K562 (cell line): ENCODE data around the gene TMEM181. TPM values are rescaled to one million over a fixed set of nuclear protein-coding genes. Genes with fewer than 3 reads are reported as not detected.
A peak's percentile ranks its signal among the peaks of the same experiment; 100 is the strongest.

Experiments used
- ADNP ChIP-seq: fragments of 200-800 bp; sonication (Bioruptor generic); IDR thresholded peaks from 2 replicates; pipeline ENCODE4 v1.6.1; 2016; ENCODE audit warnings: missing genetic modification characterization, missing compliant biosample characterization
- CBX3 ChIP-seq, 2 experiments: IDR thresholded peaks; 1 replicate in 1 of 2; 2 replicates in 1 of 2; pipeline ENCODE4 v1.6.1; 2012; ENCODE audit warnings: inconsistent platforms in 2 of 2, low read length in 2 of 2, borderline replicate concordance in 1 of 2, control low read depth in 1 of 2
- ETV1 ChIP-seq: fragments of 450-650 bp; conservative IDR thresholded peaks from 2 replicates; pipeline ENCODE4 v1.6.1; 2016; ENCODE audit warnings: missing genetic modification characterization, control low read depth, low read depth, missing compliant biosample characterization
- NFIC ChIP-seq: fragments of 450-650 bp; IDR thresholded peaks from 2 replicates; pipeline ENCODE4 v1.6.1; 2017; ENCODE audit warnings: mild to moderate bottlenecking, inconsistent platforms
- PHF21A ChIP-seq: fragments of 450-650 bp; IDR thresholded peaks from 2 replicates; pipeline ENCODE4 v1.6.1; 2017; ENCODE audit warnings: low read depth, borderline replicate concordance
- POLR2B ChIP-seq: fragments of 450-650 bp; IDR thresholded peaks from 2 replicates; pipeline ENCODE4 v1.6.1; 2018; ENCODE audit warnings: low read depth; ENCODE audit not compliant: partially characterized antibody
- PTRF ChIP-seq: fragments of 450-650 bp; IDR thresholded peaks from 2 replicates; pipeline ENCODE4 v1.6.1; 2016; ENCODE audit warnings: mild to moderate bottlenecking, missing genetic modification characterization, missing compliant biosample characterization
- SMAD1 ChIP-seq: fragments of 150-350 bp; IDR thresholded peaks from 2 replicates; pipeline ENCODE4 v1.6.1; 2014; ENCODE audit warnings: low read length, low read depth; ENCODE audit not compliant: partially characterized antibody
- TRIM24 ChIP-seq, 2 experiments: fragments of 450-650 bp; IDR thresholded peaks; 2 replicates each; pipeline ENCODE4 v1.6.1; 2016
- ZEB2 ChIP-seq: fragments of 450-650 bp; IDR thresholded peaks from 2 replicates; pipeline ENCODE4 v1.6.1; 2016
- ZNF143 ChIP-seq: sonication (generic); formaldehyde crosslinking; IDR thresholded peaks from 2 replicates; pipeline ENCODE4 v1.9.0; 2022; ENCODE audit warnings: mild to moderate bottlenecking, missing genetic modification reagents
- polyA plus RNA-seq, 8 experiments: library from polyadenylated mRNA; depleted of rRNA in 4 of 8; stranded (reverse) in 5 of 8; unstranded in 3 of 8; fragments of >200 nt; fragmentation: Nextera tagmentation in 2 of 8; fragmentation: Illumina TruSeq in 1 of 8; extraction: Ambion mirVana in 2 of 8; extraction: Trizol in 1 of 8; gene quantifications; 2 replicates each; pipeline versions ENCODE4 v1.2.1 to v1.2.3, GENCODE V29; 2011 to 2014; ENCODE audit warnings: inconsistent platforms in 1 of 8, missing spikeins in 1 of 8
- total RNA-seq, 7 experiments: library from RNA; depleted of rRNA in 6 of 7; stranded (reverse); fragments of >200 nt in 6 of 7; fragmentation: Illumina TruSeq in 2 of 7; extraction: Trizol in 2 of 7; gene quantifications; 2 replicates each; pipeline versions ENCODE4 v1.2.1 to v1.2.3, GENCODE V29; 2011 to 2021; ENCODE audit warnings: low replicate concordance in 1 of 7
- TF ChIP-seq, protein P1 (sequence below), 2 experiments: fragments of 450-650 bp; conservative IDR thresholded peaks; 2 replicates each; pipeline ENCODE4 v1.6.1; 2017; ENCODE audit warnings: mild to moderate bottlenecking in 2 of 2, moderate library complexity in 2 of 2
- TF ChIP-seq, protein P2 (sequence below), 2 experiments: fragments of 200-800 bp in 1 of 2; sonication (Bioruptor generic) in 1 of 2; sonication (generic) in 1 of 2; formaldehyde crosslinking in 1 of 2; IDR thresholded peaks in 1 of 2; conservative IDR thresholded peaks in 1 of 2; 2 replicates each; pipeline versions ENCODE4 v1.5.0 to v1.6.1; 2016 to 2020; ENCODE audit warnings: missing compliant biosample characterization in 1 of 2, missing genetic modification characterization in 1 of 2, missing genetic modification reagents in 1 of 2
- TF ChIP-seq, protein P3 (sequence below): sonication (generic); formaldehyde crosslinking; IDR thresholded peaks from 2 replicates; pipeline ENCODE4 v1.8.1; 2023; ENCODE audit warnings: mild to moderate bottlenecking, missing genetic modification reagents, moderate library complexity
- TF ChIP-seq, protein P4 (sequence below): fragments of 250-450 bp; sonication (Bioruptor Pico); IDR thresholded peaks from 2 replicates; pipeline ENCODE4 v1.4.0; 2020; ENCODE audit warnings: mild to moderate bottlenecking
- TF ChIP-seq, protein P5 (sequence below): IDR thresholded peaks from 2 replicates; pipeline ENCODE4 v1.6.1; 2011; ENCODE audit warnings: borderline replicate concordance, low read depth, mild to moderate bottlenecking, moderate library complexity, low read length; ENCODE audit not compliant: insufficient read depth, poor library complexity, severe bottlenecking

TMEM181 gene
- total and polyA plus RNA-seq, 9 of the 15 experiments (the other 6 are each of a cell fraction or from before 2014, with no cell fraction given): 5.6 to 27.2 (median 19.9) TPM

DNA sequence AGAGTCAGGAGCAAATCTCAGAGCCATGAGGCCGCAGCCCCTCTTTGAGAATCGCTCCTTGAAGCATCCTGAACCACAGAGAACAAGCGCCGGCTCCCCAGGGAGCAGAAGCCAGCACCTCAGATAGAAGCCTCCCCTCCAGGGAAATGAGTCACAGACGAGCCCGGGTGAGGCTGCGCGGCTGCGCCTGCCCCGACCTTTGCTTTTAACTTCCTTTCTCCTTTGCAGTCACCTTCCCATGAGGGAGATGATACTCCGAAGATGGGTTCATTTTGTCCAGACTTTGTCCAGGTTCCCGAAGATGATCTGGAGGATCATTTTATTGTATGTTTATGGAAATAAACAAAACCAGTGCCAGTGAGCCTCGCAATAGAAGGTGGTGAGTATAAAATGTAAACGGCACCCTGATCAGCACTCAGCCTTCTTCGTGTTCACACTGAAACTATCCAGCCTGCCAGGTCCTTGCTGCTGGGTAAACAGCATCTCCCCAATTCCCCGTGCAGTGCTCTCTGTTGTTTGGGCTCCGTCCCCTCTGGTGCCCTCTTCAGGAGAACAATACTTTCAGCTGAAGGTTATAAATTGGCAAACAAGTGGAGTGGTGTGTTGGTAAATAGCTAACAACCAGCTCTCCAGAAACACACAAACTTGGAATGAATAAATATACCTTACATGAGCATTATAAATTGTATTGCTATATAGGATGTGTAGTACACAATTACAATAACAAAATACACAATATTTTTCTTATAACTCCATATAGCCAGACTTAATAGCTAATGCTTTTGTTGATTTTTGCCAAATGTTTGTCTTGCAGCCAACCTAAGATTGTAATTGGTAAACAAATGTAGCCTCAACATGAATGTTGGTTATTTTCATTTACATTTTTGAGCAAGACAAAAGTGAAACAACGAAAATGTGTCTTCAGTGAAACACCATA is 41.4 kb upstream of the TMEM181 start (continued):
- TF ChIP-seq, protein P1, sequence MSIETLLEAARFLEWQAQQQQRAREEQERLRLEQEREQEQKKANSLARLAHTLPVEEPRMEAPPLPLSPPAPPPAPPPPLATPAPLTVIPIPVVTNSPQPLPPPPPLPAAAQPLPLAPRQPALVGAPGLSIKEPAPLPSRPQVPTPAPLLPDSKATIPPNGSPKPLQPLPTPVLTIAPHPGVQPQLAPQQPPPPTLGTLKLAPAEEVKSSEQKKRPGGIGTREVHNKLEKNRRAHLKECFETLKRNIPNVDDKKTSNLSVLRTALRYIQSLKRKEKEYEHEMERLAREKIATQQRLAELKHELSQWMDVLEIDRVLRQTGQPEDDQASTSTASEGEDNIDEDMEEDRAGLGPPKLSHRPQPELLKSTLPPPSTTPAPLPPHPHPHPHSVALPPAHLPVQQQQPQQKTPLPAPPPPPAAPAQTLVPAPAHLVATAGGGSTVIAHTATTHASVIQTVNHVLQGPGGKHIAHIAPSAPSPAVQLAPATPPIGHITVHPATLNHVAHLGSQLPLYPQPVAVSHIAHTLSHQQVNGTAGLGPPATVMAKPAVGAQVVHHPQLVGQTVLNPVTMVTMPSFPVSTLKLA (conservative IDR thresholded peaks at IDR 0.05): no peak
- no peak for TF ChIP-seq ETV1 (tag)
- TF ChIP-seq PTRF: no peak
- TF ChIP-seq SMAD1: no peak
- TF ChIP-seq, protein P2, sequence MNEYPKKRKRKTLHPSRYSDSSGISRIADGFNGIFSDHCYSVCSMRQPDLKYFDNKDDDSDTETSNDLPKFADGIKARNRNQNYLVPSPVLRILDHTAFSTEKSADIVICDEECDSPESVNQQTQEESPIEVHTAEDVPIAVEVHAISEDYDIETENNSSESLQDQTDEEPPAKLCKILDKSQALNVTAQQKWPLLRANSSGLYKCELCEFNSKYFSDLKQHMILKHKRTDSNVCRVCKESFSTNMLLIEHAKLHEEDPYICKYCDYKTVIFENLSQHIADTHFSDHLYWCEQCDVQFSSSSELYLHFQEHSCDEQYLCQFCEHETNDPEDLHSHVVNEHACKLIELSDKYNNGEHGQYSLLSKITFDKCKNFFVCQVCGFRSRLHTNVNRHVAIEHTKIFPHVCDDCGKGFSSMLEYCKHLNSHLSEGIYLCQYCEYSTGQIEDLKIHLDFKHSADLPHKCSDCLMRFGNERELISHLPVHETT (CRISPR knock-in tag; conservative IDR thresholded peaks at IDR 0.05 in 1 of 2, IDR thresholded peaks at IDR 0.05 in 1 of 2): no peak
- TF ChIP-seq POLR2B: no peak
- TF ChIP-seq, protein P3, sequence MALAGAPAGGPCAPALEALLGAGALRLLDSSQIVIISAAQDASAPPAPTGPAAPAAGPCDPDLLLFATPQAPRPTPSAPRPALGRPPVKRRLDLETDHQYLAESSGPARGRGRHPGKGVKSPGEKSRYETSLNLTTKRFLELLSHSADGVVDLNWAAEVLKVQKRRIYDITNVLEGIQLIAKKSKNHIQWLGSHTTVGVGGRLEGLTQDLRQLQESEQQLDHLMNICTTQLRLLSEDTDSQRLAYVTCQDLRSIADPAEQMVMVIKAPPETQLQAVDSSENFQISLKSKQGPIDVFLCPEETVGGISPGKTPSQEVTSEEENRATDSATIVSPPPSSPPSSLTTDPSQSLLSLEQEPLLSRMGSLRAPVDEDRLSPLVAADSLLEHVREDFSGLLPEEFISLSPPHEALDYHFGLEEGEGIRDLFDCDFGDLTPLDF (CRISPR knock-in tag): no peak
- TF ChIP-seq, protein P4, sequence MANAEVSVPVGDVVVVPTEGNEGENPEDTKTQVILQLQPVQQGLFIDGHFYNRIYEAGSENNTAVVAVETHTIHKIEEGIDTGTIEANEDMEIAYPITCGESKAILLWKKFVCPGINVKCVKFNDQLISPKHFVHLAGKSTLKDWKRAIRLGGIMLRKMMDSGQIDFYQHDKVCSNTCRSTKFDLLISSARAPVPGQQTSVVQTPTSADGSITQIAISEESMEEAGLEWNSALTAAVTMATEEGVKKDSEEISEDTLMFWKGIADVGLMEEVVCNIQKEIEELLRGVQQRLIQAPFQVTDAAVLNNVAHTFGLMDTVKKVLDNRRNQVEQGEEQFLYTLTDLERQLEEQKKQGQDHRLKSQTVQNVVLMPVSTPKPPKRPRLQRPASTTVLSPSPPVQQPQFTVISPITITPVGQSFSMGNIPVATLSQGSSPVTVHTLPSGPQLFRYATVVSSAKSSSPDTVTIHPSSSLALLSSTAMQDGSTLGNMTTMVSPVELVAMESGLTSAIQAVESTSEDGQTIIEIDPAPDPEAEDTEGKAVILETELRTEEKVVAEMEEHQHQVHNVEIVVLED: no peak
- no peak for TF ChIP-seq ZNF143 (CRISPR knock-in tag)
- TF ChIP-seq CBX3 (IDR thresholded peaks at IDR 0.05; ENCODE audit: borderline replicate concordance in 1 of 2, low read length in 2 of 2): no peak
- no peak for TF ChIP-seq ZEB2
- no peak for TF ChIP-seq TRIM24 (IDR thresholded peaks at IDR 0.05)
- TF ChIP-seq, protein P5, sequence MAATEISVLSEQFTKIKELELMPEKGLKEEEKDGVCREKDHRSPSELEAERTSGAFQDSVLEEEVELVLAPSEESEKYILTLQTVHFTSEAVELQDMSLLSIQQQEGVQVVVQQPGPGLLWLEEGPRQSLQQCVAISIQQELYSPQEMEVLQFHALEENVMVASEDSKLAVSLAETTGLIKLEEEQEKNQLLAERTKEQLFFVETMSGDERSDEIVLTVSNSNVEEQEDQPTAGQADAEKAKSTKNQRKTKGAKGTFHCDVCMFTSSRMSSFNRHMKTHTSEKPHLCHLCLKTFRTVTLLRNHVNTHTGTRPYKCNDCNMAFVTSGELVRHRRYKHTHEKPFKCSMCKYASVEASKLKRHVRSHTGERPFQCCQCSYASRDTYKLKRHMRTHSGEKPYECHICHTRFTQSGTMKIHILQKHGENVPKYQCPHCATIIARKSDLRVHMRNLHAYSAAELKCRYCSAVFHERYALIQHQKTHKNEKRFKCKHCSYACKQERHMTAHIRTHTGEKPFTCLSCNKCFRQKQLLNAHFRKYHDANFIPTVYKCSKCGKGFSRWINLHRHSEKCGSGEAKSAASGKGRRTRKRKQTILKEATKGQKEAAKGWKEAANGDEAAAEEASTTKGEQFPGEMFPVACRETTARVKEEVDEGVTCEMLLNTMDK: peak; percentile 45
- no peak for TF ChIP-seq ADNP (tag)
- TF ChIP-seq NFIC: peak; percentile 69
- TF ChIP-seq PHF21A: no peak
